HG02759 (cell line): ENCODE measurements around the gene HHIPL1.
A peak's percentile ranks its signal among the peaks of the same experiment; 100 is the strongest.
"Not testable (repeated sequence)": the region's sequence is repeated elsewhere in the genome, so short reads cannot be mapped to it uniquely, and the experiment has no call there.

Experiments used
- ATAC-seq: cut with Tn5 transposase; IDR thresholded peaks from one replicate; pipeline ENCODE4 v1.9.1; 2021; ENCODE audit warnings: mild to moderate bottlenecking, moderate library complexity; ENCODE audit not compliant: unreplicated experiment

The HHIPL1 gene

GRCh38 chr14:99657645-99658155 lies 12.8 kb downstream of the HHIPL1 start:
- no peak for ATAC-seq

GRCh38 chr14:99658218-99658845 lies 13.4 kb downstream of the HHIPL1 start:
- no peak for ATAC-seq

GRCh38 chr14:99659333-99659741 lies 14.4 kb downstream of the HHIPL1 start:
- ATAC-seq = no peak

GRCh38 chr14:99660006-99660566 lies 15.2 kb downstream of the HHIPL1 start:
- no peak for ATAC-seq

- no peak for ATAC-seq
Measured at GRCh38 chr14:99660794-99661193, 15.9 kb downstream of the HHIPL1 start.

- not testable (repeated sequence) for ATAC-seq
Measured at GRCh38 chr14:99661206-99661605, 16.3 kb downstream of the HHIPL1 start.

GRCh38 chr14:99662846-99663245 lies 17.9 kb downstream of the HHIPL1 start:
- no peak for ATAC-seq

- no peak for ATAC-seq
Measured at GRCh38 chr14:99663386-99664057, 18.6 kb downstream of the HHIPL1 start.

- ATAC-seq = no peak
Measured at GRCh38 chr14:99664058-99664936, 19.4 kb downstream of the HHIPL1 start.

- ATAC-seq = peak; percentile 72
Measured at GRCh38 chr14:99664937-99665273, 20.0 kb downstream of the HHIPL1 start.

GRCh38 chr14:99666533-99666932 lies 21.6 kb downstream of the HHIPL1 start:
- ATAC-seq = no peak

- no peak for ATAC-seq
Measured at GRCh38 chr14:99667045-99667444, 22.1 kb downstream of the HHIPL1 start.

GRCh38 chr14:99667821-99668220 lies 22.9 kb downstream of the HHIPL1 start:
- no peak for ATAC-seq

- no peak for ATAC-seq
Measured at GRCh38 chr14:99668307-99669295, 23.7 kb downstream of the HHIPL1 start.

- ATAC-seq = no peak
Measured at GRCh38 chr14:99670361-99671234, 25.7 kb downstream of the HHIPL1 start.

GRCh38 chr14:99671235-99672224 lies 26.6 kb downstream of the HHIPL1 start:
- ATAC-seq = no peak

- peak; percentile 55 for ATAC-seq
Measured at GRCh38 chr14:99672506-99673304, 27.8 kb downstream of the HHIPL1 start.
